Measurements from ENCODE around the gene SOBP.

SOBP gene

DNA sequence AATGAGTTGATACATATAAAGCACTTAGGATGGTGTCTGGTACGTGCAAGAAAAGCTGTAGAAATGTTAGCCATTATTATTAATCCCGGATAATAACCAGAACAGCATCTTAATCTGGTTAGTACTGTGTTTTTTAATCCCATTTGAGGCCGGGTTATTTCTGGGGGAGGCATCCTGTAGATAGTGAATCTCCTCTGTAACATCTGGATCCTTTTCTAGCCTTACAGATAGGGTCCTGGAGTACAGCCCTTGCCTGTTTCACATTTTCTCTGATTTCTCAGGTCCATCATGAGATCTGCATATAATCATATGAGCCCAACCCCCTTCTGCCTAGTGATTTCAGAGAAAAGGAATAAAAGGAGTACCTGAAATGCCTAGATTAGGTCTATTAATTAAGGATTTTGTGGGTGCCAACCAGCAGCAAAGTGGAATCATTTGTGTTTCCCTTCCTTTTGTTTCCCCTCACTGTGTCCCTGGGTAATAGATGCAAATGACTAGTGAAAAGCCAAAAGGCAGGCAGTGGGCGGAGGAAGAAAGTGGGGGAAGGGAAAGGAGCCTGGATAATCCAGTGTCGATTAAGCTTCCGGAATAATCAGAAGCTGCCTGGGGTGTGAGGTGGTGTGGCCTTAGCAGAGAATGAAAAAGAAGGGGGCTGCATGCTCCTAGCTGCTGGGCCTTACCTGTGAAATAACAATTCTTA, 88.9 kb downstream of the SOBP start:
- ChIA-PET CTCF (no interaction called here), POLR2A (no interaction called here)
- no peaks in the 10 kb centered on the region for H3K4me1 ChIP-seq (ENCODE audit: control insufficient read depth, insufficient read depth, low read length)
- H3K4me3 ChIP-seq (ENCODE audit: low read depth, low read length): no peak overlapping the region
- H3K9me3 ChIP-seq (ENCODE audit: control insufficient read depth, insufficient read depth, low read depth, low read length): no peaks in the 10 kb centered on the region
- TF ChIP-seq SCRT1 (tag by site-specific recombination; IDR thresholded peaks at IDR 0.05; ENCODE audit: borderline replicate concordance): no peak
- TF ChIP-seq, protein P1, sequence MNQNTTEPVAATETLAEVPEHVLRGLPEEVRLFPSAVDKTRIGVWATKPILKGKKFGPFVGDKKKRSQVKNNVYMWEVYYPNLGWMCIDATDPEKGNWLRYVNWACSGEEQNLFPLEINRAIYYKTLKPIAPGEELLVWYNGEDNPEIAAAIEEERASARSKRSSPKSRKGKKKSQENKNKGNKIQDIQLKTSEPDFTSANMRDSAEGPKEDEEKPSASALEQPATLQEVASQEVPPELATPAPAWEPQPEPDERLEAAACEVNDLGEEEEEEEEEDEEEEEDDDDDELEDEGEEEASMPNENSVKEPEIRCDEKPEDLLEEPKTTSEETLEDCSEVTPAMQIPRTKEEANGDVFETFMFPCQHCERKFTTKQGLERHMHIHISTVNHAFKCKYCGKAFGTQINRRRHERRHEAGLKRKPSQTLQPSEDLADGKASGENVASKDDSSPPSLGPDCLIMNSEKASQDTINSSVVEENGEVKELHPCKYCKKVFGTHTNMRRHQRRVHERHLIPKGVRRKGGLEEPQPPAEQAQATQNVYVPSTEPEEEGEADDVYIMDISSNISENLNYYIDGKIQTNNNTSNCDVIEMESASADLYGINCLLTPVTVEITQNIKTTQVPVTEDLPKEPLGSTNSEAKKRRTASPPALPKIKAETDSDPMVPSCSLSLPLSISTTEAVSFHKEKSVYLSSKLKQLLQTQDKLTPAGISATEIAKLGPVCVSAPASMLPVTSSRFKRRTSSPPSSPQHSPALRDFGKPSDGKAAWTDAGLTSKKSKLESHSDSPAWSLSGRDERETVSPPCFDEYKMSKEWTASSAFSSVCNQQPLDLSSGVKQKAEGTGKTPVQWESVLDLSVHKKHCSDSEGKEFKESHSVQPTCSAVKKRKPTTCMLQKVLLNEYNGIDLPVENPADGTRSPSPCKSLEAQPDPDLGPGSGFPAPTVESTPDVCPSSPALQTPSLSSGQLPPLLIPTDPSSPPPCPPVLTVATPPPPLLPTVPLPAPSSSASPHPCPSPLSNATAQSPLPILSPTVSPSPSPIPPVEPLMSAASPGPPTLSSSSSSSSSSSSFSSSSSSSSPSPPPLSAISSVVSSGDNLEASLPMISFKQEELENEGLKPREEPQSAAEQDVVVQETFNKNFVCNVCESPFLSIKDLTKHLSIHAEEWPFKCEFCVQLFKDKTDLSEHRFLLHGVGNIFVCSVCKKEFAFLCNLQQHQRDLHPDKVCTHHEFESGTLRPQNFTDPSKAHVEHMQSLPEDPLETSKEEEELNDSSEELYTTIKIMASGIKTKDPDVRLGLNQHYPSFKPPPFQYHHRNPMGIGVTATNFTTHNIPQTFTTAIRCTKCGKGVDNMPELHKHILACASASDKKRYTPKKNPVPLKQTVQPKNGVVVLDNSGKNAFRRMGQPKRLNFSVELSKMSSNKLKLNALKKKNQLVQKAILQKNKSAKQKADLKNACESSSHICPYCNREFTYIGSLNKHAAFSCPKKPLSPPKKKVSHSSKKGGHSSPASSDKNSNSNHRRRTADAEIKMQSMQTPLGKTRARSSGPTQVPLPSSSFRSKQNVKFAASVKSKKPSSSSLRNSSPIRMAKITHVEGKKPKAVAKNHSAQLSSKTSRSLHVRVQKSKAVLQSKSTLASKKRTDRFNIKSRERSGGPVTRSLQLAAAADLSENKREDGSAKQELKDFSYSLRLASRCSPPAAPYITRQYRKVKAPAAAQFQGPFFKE (tag by site-specific recombination; IDR thresholded peaks at IDR 0.05; ENCODE audit: borderline replicate concordance): no peak
- no peak for TF ChIP-seq ZNF248 (tag by site-specific recombination; IDR thresholded peaks at IDR 0.05)
- no peak for TF ChIP-seq ZNF239 (tag by site-specific recombination; IDR thresholded peaks at IDR 0.05)
- TF ChIP-seq ZNF416 (tag by site-specific recombination; IDR thresholded peaks at IDR 0.05): no peak
- peaks cover 0 to 11% of the 10 kb centered on the region in 2 experiments; a peak in 1 of 3 replicates for H3K36me3 ChIP-seq (ENCODE audit: control insufficient read depth in 2 of 2, insufficient read depth in 1 of 2, low read length in 2 of 2)
- H3K27ac ChIP-seq (ENCODE audit: extremely low read depth, low read depth, low read length): no peak overlapping the region

DNA sequence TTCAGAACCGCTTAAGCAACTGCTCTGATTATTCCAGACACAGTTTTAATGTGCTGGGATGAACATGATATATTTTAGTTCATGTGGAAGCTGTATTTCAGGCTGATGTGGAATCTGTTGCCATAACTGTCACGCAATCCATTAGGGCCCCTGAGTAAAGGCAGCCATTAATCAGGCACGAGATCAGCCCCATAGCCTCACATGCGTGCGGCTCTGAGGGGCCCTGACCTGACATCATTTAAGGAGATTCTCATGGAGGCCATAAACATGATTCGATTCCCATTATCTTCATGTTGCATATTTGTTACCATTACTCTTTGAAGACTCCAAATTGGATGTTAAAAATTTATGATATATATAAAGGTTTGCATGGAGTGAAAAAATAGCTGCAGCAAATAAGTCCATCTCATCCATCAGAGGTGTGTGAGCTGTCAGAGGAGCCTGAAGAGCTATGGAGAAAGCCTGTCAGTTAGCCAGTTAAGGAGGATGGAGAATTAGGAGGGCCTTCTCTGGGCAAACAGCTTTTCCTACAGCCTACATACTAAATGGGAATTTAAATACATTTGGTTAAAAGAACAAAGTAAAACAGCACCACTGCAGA, 89.6 kb downstream of the SOBP start:
- CTCF ChIA-PET: interaction anchor here (0.9 kb wide), 1 partner anchor 28 kb away, joined by 3 read pairs; no protein-coding TSS in a partner anchor
- H3K4me1 ChIP-seq (ENCODE audit: control insufficient read depth, insufficient read depth, low read length): no peaks in the 10 kb centered on the region
- H3K36me3 ChIP-seq (ENCODE audit: control insufficient read depth in 2 of 2, insufficient read depth in 1 of 2, low read length in 2 of 2): peaks cover 0 to 7% of the 10 kb centered on the region in 2 experiments; a peak in 1 of 3 replicates
- POLR2A ChIA-PET: no interaction called here
- no peak for TF ChIP-seq ZNF626 (tag by site-specific recombination; IDR thresholded peaks at IDR 0.05)
- TF ChIP-seq, protein P2, sequence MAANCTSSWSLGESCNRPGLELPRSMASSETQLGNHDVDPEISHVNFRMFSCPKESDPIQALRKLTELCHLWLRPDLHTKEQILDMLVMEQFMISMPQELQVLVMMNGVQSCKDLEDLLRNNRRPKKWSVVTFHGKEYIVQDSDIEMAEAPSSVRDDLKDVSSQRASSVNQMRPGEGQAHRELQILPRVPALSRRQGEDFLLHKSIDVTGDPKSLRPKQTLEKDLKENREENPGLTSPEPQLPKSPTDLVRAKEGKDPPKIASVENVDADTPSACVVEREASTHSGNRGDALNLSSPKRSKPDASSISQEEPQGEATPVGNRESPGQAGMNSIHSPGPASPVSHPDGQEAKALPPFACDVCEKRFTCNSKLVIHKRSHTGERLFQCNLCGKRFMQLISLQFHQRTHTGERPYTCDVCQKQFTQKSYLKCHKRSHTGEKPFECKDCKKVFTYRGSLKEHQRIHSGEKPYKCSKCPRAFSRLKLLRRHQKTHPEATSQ (tag by site-specific recombination; IDR thresholded peaks at IDR 0.05): no peak
- no peak for TF ChIP-seq GFI1B (tag by site-specific recombination; IDR thresholded peaks at IDR 0.05)
- no peak for TF ChIP-seq ZNF302 (tag by site-specific recombination; IDR thresholded peaks at IDR 0.05; ENCODE audit: low read depth)
- TF ChIP-seq ZNF558 (tag by site-specific recombination; IDR thresholded peaks at IDR 0.05): no peak
- H3K4me3 ChIP-seq (ENCODE audit: low read depth, low read length): no peak overlapping the region
- no peaks in the 10 kb centered on the region for H3K9me3 ChIP-seq (ENCODE audit: control insufficient read depth, insufficient read depth, low read depth, low read length)
- H3K27ac ChIP-seq (ENCODE audit: extremely low read depth, low read depth, low read length): no peak overlapping the region

DNA sequence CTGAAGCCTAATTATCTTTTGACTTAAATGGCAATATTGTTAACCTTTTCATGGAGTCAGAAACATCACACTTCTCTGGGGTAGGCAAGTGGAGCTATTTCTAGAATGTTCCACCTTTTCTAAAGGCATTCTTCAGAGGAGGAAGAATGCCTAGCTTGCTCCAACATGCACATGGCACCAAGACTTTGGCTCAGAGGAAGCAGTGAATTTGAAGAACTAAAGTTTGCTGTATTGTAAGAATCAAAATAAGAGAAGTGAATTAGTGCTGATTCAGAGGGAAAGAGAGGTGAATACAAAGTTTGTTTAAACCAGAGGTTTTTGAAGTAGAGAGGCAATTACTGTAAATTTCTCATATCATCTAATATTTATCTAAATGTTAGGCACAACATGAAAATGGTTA, 92.2 kb downstream of the SOBP start:
- Histone ChIP-seq H3K36me3 (ENCODE audit: control insufficient read depth in 2 of 2, insufficient read depth in 1 of 2, low read length in 2 of 2) (no peaks in the 10 kb centered on the region), H3K27ac (ENCODE audit: extremely low read depth, low read depth, low read length) (no peak overlapping the region), H3K4me1 (ENCODE audit: control insufficient read depth, insufficient read depth, low read length) (peaks cover 9% of the 10 kb centered on the region), H3K9me3 (ENCODE audit: control insufficient read depth, insufficient read depth, low read depth, low read length) (no peaks in the 10 kb centered on the region), H3K4me3 (ENCODE audit: low read depth, low read length) (no peak overlapping the region)
- ChIA-PET CTCF (interaction anchor here (0.6 to 0.7 kb wide), 2 partner anchors 71 to 341 kb away, joined by 3 read pairs; no protein-coding TSS in a partner anchor), POLR2A (no interaction called here)
- no peak for TF ChIP-seq ZNF426 (tag by site-specific recombination; IDR thresholded peaks at IDR 0.05)
- TF ChIP-seq ZNF175 (tag by site-specific recombination; IDR thresholded peaks at IDR 0.05): no peak
- TF ChIP-seq, protein P3, sequence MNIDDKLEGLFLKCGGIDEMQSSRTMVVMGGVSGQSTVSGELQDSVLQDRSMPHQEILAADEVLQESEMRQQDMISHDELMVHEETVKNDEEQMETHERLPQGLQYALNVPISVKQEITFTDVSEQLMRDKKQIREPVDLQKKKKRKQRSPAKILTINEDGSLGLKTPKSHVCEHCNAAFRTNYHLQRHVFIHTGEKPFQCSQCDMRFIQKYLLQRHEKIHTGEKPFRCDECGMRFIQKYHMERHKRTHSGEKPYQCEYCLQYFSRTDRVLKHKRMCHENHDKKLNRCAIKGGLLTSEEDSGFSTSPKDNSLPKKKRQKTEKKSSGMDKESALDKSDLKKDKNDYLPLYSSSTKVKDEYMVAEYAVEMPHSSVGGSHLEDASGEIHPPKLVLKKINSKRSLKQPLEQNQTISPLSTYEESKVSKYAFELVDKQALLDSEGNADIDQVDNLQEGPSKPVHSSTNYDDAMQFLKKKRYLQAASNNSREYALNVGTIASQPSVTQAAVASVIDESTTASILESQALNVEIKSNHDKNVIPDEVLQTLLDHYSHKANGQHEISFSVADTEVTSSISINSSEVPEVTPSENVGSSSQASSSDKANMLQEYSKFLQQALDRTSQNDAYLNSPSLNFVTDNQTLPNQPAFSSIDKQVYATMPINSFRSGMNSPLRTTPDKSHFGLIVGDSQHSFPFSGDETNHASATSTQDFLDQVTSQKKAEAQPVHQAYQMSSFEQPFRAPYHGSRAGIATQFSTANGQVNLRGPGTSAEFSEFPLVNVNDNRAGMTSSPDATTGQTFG (tag by site-specific recombination; IDR thresholded peaks at IDR 0.05; ENCODE audit: borderline replicate concordance): no peak
- TF ChIP-seq ZNF664 (tag by site-specific recombination; IDR thresholded peaks at IDR 0.05): no peak
- TF ChIP-seq ZNF544 (tag by site-specific recombination; IDR thresholded peaks at IDR 0.05): no peak
- TF ChIP-seq ZNF391 (tag by site-specific recombination; IDR thresholded peaks at IDR 0.05; ENCODE audit: borderline replicate concordance, low read depth): no peak
- TF ChIP-seq ZNF658 (tag by site-specific recombination; IDR thresholded peaks at IDR 0.05): no peak
- no peak for TF ChIP-seq ZNF423 (tag by site-specific recombination; IDR thresholded peaks at IDR 0.05)
- TF ChIP-seq ZFP41 (tag by site-specific recombination; IDR thresholded peaks at IDR 0.05; ENCODE audit: borderline replicate concordance): no peak
- TF ChIP-seq SCRT1 (tag by site-specific recombination; IDR thresholded peaks at IDR 0.05; ENCODE audit: borderline replicate concordance): no peak
- no peak for TF ChIP-seq SCRT2 (tag by site-specific recombination; IDR thresholded peaks at IDR 0.05)
- no peak for TF ChIP-seq ZNF37A (tag by site-specific recombination; IDR thresholded peaks at IDR 0.05)
- TF ChIP-seq ZNF600 (tag by site-specific recombination; IDR thresholded peaks at IDR 0.05): no peak

Data from HEK293 (cell line).